SK-N-SH treated with all-trans-retinoic acid at 6 μM for 48 hours (cell line): Measurements from ENCODE around the gene GPX3.

ENCODE experiments used
- ATAC-seq: fragments of 200-7000 bp; cut with Tn5 transposase; 3 replicates; pipeline ENCODE4 v1.9.1; 2020; ENCODE audit warnings: mild to moderate bottlenecking, moderate library complexity
- ARNTL ChIP-seq: fragments of 450-650 bp; formaldehyde crosslinking; IDR thresholded peaks from 2 replicates; pipeline ENCODE4 v1.5.0; 2020; ENCODE audit warnings: low read depth, mild to moderate bottlenecking, moderate library complexity, borderline replicate concordance
- BACH2 ChIP-seq: fragments of 250-450 bp; sonication (Bioruptor Pico); IDR thresholded peaks from 2 replicates; pipeline ENCODE4 v1.9.0; 2021; ENCODE audit warnings: mild to moderate bottlenecking, borderline replicate concordance
- ESRRG ChIP-seq: fragments of 250-450 bp; sonication (Bioruptor Pico); IDR thresholded peaks from 2 replicates; pipeline ENCODE4 v1.6.1; 2021; ENCODE audit warnings: mild to moderate bottlenecking
- ISL1 ChIP-seq: fragments of 250-450 bp; sonication (Bioruptor Pico); IDR thresholded peaks from 2 replicates; pipeline ENCODE4 v2.1.2; 2022; ENCODE audit warnings: mild to moderate bottlenecking, moderate library complexity
- OSR1 ChIP-seq: fragments of 250-450 bp; sonication (Bioruptor Pico); IDR thresholded peaks from 2 replicates; pipeline ENCODE4 v1.8.0; 2022; ENCODE audit warnings: moderate library complexity, mild to moderate bottlenecking, inconsistent platforms
- POU6F1 ChIP-seq: fragments of 250-450 bp; sonication (Bioruptor Pico); IDR thresholded peaks from 2 replicates; pipeline ENCODE4 v1.8.0; 2021; ENCODE audit warnings: low read depth, mild to moderate bottlenecking, moderate library complexity, borderline replicate concordance
- PPARA ChIP-seq: fragments of 250-450 bp; sonication (Bioruptor Pico); IDR thresholded peaks from 2 replicates; pipeline ENCODE4 v1.5.0; 2020; ENCODE audit warnings: mild to moderate bottlenecking, borderline replicate concordance
- RARB ChIP-seq: fragments of 250-450 bp; sonication (Bioruptor Pico); IDR thresholded peaks from 2 replicates; pipeline ENCODE4 v1.8.0; 2021; ENCODE audit warnings: mild to moderate bottlenecking, moderate library complexity
- SNAI2 ChIP-seq: fragments of 250-450 bp; sonication (Bioruptor Pico); IDR thresholded peaks from 2 replicates; pipeline ENCODE4 v1.5.0; 2020; ENCODE audit warnings: mild to moderate bottlenecking, moderate library complexity
- TCF4 ChIP-seq: fragments of 250-450 bp; sonication (Bioruptor Pico); IDR thresholded peaks from 2 replicates; pipeline ENCODE4 v1.8.0; 2021; ENCODE audit warnings: mild to moderate bottlenecking, moderate library complexity, borderline replicate concordance
- TOX ChIP-seq: fragments of 250-450 bp; sonication (Bioruptor Pico); IDR thresholded peaks from 2 replicates; pipeline ENCODE4 v1.8.0; 2021; ENCODE audit warnings: mild to moderate bottlenecking, moderate library complexity, borderline replicate concordance
- TSHZ2 ChIP-seq: fragments of 250-450 bp; sonication (Bioruptor Pico); IDR thresholded peaks from 2 replicates; pipeline ENCODE4 v1.5.0; 2020; ENCODE audit warnings: mild to moderate bottlenecking, moderate library complexity
- ZC3H10 ChIP-seq: fragments of 250-450 bp; sonication (Bioruptor Pico); IDR thresholded peaks from 2 replicates; pipeline ENCODE4 v1.5.1; 2021; ENCODE audit warnings: mild to moderate bottlenecking, moderate library complexity
- ZFP3 ChIP-seq: fragments of 250-450 bp; sonication (Bioruptor Pico); IDR thresholded peaks from 2 replicates; pipeline ENCODE4 v1.5.0; 2020; ENCODE audit warnings: mild to moderate bottlenecking, moderate library complexity
- ZFP30 ChIP-seq: fragments of 450-650 bp; formaldehyde crosslinking; IDR thresholded peaks from 2 replicates; pipeline ENCODE4 v1.5.0; 2022; ENCODE audit warnings: mild to moderate bottlenecking, moderate library complexity
- ZNF565 ChIP-seq: fragments of 450-650 bp; formaldehyde crosslinking; conservative IDR thresholded peaks from 2 replicates; pipeline ENCODE4 v1.5.0; 2020; ENCODE audit warnings: low read depth, mild to moderate bottlenecking, moderate library complexity
- ZNF70 ChIP-seq: fragments of 450-650 bp; formaldehyde crosslinking; IDR thresholded peaks from 2 replicates; pipeline ENCODE4 v1.5.0; 2020; ENCODE audit warnings: mild to moderate bottlenecking, moderate library complexity
- TF ChIP-seq, protein P1 (sequence below): fragments of 250-450 bp; sonication (Bioruptor Pico); IDR thresholded peaks from 2 replicates; pipeline ENCODE4 v1.5.1; 2020; ENCODE audit warnings: low read depth, mild to moderate bottlenecking, moderate library complexity
- TF ChIP-seq, protein P2 (sequence below): fragments of 250-450 bp; sonication (Bioruptor Pico); IDR thresholded peaks from 2 replicates; pipeline ENCODE4 v1.5.1; 2021; ENCODE audit warnings: mild to moderate bottlenecking, moderate library complexity
- TF ChIP-seq, protein P3 (sequence below): fragments of 250-450 bp; sonication (Bioruptor Pico); IDR thresholded peaks from 2 replicates; pipeline ENCODE4 v1.8.0; 2020; ENCODE audit warnings: mild to moderate bottlenecking, moderate library complexity, borderline replicate concordance

GPX3 gene

DNA sequence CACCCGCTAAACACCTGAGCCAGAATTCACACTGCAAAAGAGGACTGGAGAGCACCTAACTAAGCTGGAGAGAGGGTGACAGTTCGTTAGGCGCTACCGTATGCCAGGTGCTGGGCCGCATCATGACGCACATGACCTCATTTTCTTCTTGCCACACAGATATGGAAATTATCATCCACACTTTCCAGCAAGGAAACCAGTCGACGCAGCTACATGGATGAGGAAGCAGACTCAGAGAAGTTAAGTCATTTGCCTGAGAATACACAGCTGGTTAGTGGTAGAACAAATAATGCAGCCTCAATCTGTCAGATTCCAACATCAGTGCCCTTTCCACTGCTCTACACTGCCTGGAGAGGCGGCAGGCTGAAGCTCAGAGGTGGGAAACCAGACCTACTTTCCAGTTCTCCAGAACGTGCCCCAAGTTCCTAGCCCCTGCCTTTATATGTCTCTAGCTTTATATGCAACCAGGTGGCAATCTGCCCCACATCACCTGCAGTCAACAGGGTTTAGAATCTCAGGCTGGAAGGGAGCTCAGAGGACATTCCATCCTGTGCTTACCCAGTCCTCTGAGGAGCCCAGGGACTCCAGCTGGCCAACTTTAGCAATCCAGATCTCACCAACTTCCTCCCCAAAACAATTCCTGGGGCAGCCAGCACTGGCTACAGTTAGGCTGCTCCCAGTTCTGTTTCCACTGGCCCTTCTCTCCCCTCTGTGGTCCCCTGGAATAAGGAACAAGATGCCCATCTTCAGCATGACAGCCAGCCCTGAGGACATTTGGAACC lies 51.6 kb downstream of the GPX3 start:
- ATAC-seq: no peak; the same call in 2 of the 3 replicates
- no peak for TF ChIP-seq SNAI2 (CRISPR knock-in tag)
- TF ChIP-seq ESRRG (CRISPR knock-in tag): no peak
- no peak for TF ChIP-seq TOX (CRISPR knock-in tag)
- TF ChIP-seq TSHZ2: no peak
- no peak for TF ChIP-seq ZFP3 (CRISPR knock-in tag)
- TF ChIP-seq, protein P1, sequence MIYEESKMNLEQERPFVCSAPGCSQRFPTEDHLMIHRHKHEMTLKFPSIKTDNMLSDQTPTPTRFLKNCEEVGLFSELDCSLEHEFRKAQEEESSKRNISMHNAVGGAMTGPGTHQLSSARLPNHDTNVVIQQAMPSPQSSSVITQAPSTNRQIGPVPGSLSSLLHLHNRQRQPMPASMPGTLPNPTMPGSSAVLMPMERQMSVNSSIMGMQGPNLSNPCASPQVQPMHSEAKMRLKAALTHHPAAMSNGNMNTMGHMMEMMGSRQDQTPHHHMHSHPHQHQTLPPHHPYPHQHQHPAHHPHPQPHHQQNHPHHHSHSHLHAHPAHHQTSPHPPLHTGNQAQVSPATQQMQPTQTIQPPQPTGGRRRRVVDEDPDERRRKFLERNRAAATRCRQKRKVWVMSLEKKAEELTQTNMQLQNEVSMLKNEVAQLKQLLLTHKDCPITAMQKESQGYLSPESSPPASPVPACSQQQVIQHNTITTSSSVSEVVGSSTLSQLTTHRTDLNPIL (CRISPR knock-in tag): no peak
- no peak for TF ChIP-seq RARB
- no peak for TF ChIP-seq ZFP30 (CRISPR knock-in tag)
- TF ChIP-seq ZNF565 (CRISPR knock-in tag): no peak
- no peak for TF ChIP-seq ZNF70 (CRISPR knock-in tag)
- TF ChIP-seq, protein P2, sequence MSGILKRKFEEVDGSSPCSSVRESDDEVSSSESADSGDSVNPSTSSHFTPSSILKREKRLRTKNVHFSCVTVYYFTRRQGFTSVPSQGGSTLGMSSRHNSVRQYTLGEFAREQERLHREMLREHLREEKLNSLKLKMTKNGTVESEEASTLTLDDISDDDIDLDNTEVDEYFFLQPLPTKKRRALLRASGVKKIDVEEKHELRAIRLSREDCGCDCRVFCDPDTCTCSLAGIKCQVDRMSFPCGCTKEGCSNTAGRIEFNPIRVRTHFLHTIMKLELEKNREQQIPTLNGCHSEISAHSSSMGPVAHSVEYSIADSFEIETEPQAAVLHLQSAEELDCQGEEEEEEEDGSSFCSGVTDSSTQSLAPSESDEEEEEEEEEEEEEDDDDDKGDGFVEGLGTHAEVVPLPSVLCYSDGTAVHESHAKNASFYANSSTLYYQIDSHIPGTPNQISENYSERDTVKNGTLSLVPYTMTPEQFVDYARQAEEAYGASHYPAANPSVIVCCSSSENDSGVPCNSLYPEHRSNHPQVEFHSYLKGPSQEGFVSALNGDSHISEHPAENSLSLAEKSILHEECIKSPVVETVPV (CRISPR knock-in tag): no peak
- no peak for TF ChIP-seq OSR1 (CRISPR knock-in tag)
- TF ChIP-seq, protein P3, sequence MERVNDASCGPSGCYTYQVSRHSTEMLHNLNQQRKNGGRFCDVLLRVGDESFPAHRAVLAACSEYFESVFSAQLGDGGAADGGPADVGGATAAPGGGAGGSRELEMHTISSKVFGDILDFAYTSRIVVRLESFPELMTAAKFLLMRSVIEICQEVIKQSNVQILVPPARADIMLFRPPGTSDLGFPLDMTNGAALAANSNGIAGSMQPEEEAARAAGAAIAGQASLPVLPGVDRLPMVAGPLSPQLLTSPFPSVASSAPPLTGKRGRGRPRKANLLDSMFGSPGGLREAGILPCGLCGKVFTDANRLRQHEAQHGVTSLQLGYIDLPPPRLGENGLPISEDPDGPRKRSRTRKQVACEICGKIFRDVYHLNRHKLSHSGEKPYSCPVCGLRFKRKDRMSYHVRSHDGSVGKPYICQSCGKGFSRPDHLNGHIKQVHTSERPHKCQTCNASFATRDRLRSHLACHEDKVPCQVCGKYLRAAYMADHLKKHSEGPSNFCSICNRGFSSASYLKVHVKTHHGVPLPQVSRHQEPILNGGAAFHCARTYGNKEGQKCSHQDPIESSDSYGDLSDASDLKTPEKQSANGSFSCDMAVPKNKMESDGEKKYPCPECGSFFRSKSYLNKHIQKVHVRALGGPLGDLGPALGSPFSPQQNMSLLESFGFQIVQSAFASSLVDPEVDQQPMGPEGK: no peak
- TF ChIP-seq ZC3H10 (CRISPR knock-in tag): no peak
- no peak for TF ChIP-seq PPARA (CRISPR knock-in tag)
- TF ChIP-seq ARNTL (CRISPR knock-in tag): no peak
- TF ChIP-seq ISL1: no peak
- TF ChIP-seq, all 23 proteins: peak for 0

DNA sequence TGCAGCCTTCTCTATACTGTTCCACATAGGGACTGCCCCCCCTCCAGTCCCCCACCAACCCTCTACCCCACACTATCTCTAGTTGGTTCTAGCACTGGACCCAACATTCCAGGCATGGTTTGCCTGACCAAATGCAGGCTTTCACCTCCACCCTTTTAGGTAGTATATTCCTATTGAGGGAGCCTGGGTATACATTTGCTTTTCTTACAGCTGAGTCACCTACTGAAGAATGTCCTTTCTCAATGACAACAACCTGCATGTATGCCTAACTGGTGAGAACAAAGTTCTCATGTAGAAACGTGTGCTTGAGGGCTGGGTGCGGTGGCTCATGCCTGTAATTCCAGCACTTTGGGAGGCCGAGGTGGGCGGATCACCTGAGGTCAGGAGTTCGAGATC lies 52.2 kb downstream of the GPX3 start:
- peak; percentile 76 for TF ChIP-seq ZNF70 (CRISPR knock-in tag)
- TF ChIP-seq, protein P2 (CRISPR knock-in tag): no peak
- ATAC-seq: peak; percentile 58

DNA sequence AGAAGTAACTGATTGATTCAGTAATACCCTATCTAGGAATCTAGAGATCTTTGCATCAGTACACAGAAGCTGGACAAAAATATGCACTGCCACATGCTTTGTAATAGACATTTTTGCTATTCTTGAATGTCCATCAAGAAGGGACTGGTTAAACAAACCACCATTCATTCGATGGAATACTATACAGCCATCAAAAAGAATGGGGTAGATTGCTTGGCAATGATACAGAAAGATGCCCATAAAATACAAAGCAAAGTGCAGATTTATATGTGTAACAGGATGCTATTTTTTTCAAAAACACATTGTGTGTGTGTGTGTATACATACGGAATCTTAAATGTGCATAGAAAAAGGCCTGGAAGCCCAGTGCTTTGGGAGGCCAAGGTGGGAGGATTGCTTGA lies 52.9 kb downstream of the GPX3 start:
- TF ChIP-seq ZFP3 (CRISPR knock-in tag): no peak
- no peak for TF ChIP-seq POU6F1
- TF ChIP-seq BACH2 (CRISPR knock-in tag): no peak
- no peak for TF ChIP-seq TCF4 (CRISPR knock-in tag)
- no peak for TF ChIP-seq ARNTL (CRISPR knock-in tag)
- no peak for TF ChIP-seq PPARA (CRISPR knock-in tag)
- no peak for TF ChIP-seq TOX (CRISPR knock-in tag)
- TF ChIP-seq, all 23 proteins: peak for 0

More for the DNA sequence above, 52.9 kb downstream of the GPX3 start:
- no peak for ATAC-seq
